Stomach (tissue), 9 donors: ENCODE data around the gene MCF2L2. TPM values are rescaled to one million over a fixed set of nuclear protein-coding genes. Genes with fewer than 3 reads are reported as not detected.
A peak's percentile ranks its signal among the peaks of the same experiment; 100 is the strongest.
"Not testable (repeated sequence)": the region's sequence is repeated elsewhere in the genome, so short reads cannot be mapped to it uniquely, and the experiment has no call there.

Experiments
- DNase-seq, 2 donors: peaks; one replicate each; pipeline versions ENCODE4 v3.0.0 to v3.0.0-alpha.2; 2013 to 2019
- H3K27ac ChIP-seq, 5 donors: fragments of 200-600 bp in 4 of 5; sonication (generic) in 4 of 5; one replicate each; pipeline ENCODE4 v1.5.1; 2013 to 2019; ENCODE audit warnings: mild to moderate bottlenecking in 1 of 5, moderate library complexity in 1 of 5
- H3K27me3 ChIP-seq, 3 donors: fragments of 200-600 bp; sonication (generic); one replicate each; pipeline ENCODE4 v1.5.1; 2017 to 2019; ENCODE audit warnings: mixed run types in 1 of 3
- H3K36me3 ChIP-seq, 4 donors: fragments of 200-600 bp; sonication (generic); 1 replicate in 3 of 4; 2 replicates in 1 of 4; pipeline ENCODE4 v1.5.1; 2016 to 2019
- H3K4me1 ChIP-seq, 4 donors: fragments of 200-600 bp; sonication (generic); one replicate each; pipeline ENCODE4 v1.5.1; 2016 to 2019
- H3K4me3 ChIP-seq, 4 donors: fragments of 200-600 bp; sonication (generic) in 3 of 4; one replicate each; pipeline ENCODE4 v1.5.1; 2016 to 2019; ENCODE audit warnings: mild to moderate bottlenecking in 1 of 4
- H3K9me3 ChIP-seq, 4 donors: fragments of 200-600 bp; sonication (generic); one replicate each; pipeline ENCODE4 v1.5.1; 2016 to 2019
- EP300 ChIP-seq: sonication (generic); formaldehyde crosslinking; IDR thresholded peaks from one replicate; pipeline ENCODE4 v1.6.1; 2017; ENCODE audit warnings: antibody characterized with exemption
- POLR2A ChIP-seq, 4 donors: fragments of 450-650 bp; IDR thresholded peaks; one replicate each; pipeline ENCODE4 v1.6.1; 2016; ENCODE audit warnings: antibody characterized with exemption in 4 of 4, control low read depth in 2 of 4, mild to moderate bottlenecking in 1 of 4, moderate library complexity in 1 of 4
- POLR2AphosphoS5 ChIP-seq, 3 donors: sonication (generic); formaldehyde crosslinking; IDR thresholded peaks; one replicate each; pipeline ENCODE4 v1.6.1; 2016; ENCODE audit warnings: antibody characterized with exemption in 3 of 3
- WGBS, 5 donors: extraction: QIAGEN DNeasy Blood & Tissue Kit in 3 of 5; methylation state at CpG; one replicate each; pipeline versions ENCODE4 v1.1.5 to v1.1.7; 2013 to 2018; 5-methylcytosine and 5-hydroxymethylcytosine counted together
- intact Hi-C: fragments of 100-400 bp; cut with DNase I; formaldehyde crosslinking; loops from one replicate; pipeline ENCODE4 v1.15.1; 2023; ENCODE audit warnings: low total_unique reads
- polyA plus RNA-seq, 3 donors: library from polyadenylated mRNA; stranded (reverse); fragments of 200-250 nt; gene quantifications; one replicate each; pipeline ENCODE4 v1.2.3, GENCODE V29; 2013
- total RNA-seq, 5 donors: library from RNA; depleted of rRNA; stranded (reverse); fragments of >200 nt; gene quantifications; one replicate each; pipeline versions ENCODE4 v1.1.0 to v1.2.3, GENCODE V29; 2014 to 2016
- TF ChIP-seq, protein P1 (sequence below), 7 experiments: fragments of 450-650 bp in 4 of 7; fragments of 200-600 bp in 3 of 7; sonication (generic) in 3 of 7; IDR thresholded peaks; one replicate each; pipeline ENCODE4 v1.5.1; 2016 to 2019; ENCODE audit warnings: antibody characterized with exemption in 7 of 7, control low read depth in 2 of 7, mild to moderate bottlenecking in 1 of 7
- donor health status: healthy with polysubstance abuse.
- donor health status: Bipolar disorder and iron deficiency.
- donor health status: healthy.

Gene MCF2L2
- total and polyA plus RNA-seq, 8 donors, result 0.05 to 2.0 (median 0.22) TPM; not detected in 2

DNA sequence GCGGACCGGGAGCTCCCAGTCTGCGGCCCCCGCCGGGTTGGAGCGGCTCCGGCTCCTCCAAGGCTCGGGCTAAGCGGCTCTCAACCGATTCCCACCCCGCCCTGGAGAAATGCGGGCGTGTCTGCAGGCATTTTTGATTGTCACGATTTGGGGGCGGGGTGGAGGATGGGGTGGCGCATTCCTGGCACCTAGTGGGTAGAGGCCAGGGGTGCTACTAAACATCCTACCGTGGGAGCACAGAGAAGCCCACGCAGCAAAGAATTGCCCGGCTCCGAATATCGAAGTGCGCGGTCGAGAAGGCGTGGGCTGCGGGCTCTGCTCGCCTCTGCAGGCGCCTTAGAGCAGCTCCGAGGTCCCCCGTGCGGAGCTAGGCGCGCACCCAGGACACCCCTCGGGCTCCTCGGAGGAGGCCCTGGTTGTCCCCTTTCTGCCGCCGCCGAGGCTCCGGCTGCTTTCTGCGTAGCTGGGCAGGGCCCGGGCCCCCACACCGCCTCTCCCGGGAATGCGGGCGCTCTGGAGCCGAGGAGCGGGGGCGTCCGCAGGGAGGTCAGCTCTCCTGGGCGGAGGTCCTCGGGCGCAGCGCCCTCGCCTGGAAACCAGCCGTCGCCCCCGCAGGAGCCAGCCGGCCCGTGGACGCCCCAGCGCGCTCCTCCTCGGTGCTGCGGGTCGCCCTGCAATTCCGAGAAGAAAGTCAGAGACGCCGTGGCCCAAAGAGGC is 249.4 kb downstream of the MCF2L2 start:
- Histone ChIP-seq H3K36me3 (no peaks in the 10 kb centered on the region), H3K27me3 (peaks cover 0 to 73% (median 43%) of the 10 kb centered on the region in 3 donors), H3K9me3 (no peaks in the 10 kb centered on the region), H3K27ac (peak overlapping the region in 1 of 5 donors; percentile 25), H3K4me3 (peak overlapping the region; percentile 36 to 63 (median 52)), H3K4me1 (peaks cover 12 to 24% (median 19%) of the 10 kb centered on the region in 4 donors)
- intact Hi-C loops, result no loop called here
- DNase-seq, result peak; percentile 31 to 72
- 0 to 1% (median 1%) methylated on average over 34 to 68 of the region's 68 CpGs for WGBS, 5 donors
- TF ChIP-seq POLR2AphosphoS5 (IDR thresholded peaks at IDR 0.05), result no peak
- TF ChIP-seq, protein P1, sequence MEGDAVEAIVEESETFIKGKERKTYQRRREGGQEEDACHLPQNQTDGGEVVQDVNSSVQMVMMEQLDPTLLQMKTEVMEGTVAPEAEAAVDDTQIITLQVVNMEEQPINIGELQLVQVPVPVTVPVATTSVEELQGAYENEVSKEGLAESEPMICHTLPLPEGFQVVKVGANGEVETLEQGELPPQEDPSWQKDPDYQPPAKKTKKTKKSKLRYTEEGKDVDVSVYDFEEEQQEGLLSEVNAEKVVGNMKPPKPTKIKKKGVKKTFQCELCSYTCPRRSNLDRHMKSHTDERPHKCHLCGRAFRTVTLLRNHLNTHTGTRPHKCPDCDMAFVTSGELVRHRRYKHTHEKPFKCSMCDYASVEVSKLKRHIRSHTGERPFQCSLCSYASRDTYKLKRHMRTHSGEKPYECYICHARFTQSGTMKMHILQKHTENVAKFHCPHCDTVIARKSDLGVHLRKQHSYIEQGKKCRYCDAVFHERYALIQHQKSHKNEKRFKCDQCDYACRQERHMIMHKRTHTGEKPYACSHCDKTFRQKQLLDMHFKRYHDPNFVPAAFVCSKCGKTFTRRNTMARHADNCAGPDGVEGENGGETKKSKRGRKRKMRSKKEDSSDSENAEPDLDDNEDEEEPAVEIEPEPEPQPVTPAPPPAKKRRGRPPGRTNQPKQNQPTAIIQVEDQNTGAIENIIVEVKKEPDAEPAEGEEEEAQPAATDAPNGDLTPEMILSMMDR (IDR thresholded peaks at IDR 0.05), result no peak
- no peak for TF ChIP-seq EP300
- TF ChIP-seq POLR2A (IDR thresholded peaks at IDR 0.05), result no peak

DNA sequence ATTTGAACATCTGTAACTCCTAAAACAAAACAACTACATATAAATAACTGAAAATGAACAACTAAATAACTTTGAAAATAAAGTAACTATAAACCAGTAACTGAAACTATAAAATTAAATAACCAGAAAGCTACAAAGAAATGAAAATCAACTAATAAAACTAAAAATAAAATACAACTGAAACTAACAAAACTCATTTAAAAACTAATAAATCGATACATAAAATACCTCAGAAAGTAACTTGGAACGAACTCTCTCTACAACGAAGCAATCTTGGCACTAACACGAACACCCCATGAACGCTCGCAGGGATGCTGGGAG is 249.9 kb downstream of the MCF2L2 start:
- Histone ChIP-seq H3K27ac (no peak overlapping the region), H3K36me3 (no peaks in the 10 kb centered on the region), H3K4me1 (peaks cover 12 to 24% (median 19%) of the 10 kb centered on the region in 4 donors), H3K9me3 (no peaks in the 10 kb centered on the region), H3K4me3 (peak overlapping the region; percentile 36 to 63 (median 52)), H3K27me3 (peaks cover 0 to 77% (median 44%) of the 10 kb centered on the region in 3 donors)
- WGBS, 5 donors, result 5 to 7% (median 7%) methylated on average over 6 of the region's 6 CpGs
- no peak for TF ChIP-seq POLR2AphosphoS5 (IDR thresholded peaks at IDR 0.05)
- no peak for TF ChIP-seq POLR2A (IDR thresholded peaks at IDR 0.05)
- TF ChIP-seq EP300, result no peak
- TF ChIP-seq, protein P1 (IDR thresholded peaks at IDR 0.05), result no peak
- DNase-seq, result no peak
- intact Hi-C loops, result no loop called here

DNA sequence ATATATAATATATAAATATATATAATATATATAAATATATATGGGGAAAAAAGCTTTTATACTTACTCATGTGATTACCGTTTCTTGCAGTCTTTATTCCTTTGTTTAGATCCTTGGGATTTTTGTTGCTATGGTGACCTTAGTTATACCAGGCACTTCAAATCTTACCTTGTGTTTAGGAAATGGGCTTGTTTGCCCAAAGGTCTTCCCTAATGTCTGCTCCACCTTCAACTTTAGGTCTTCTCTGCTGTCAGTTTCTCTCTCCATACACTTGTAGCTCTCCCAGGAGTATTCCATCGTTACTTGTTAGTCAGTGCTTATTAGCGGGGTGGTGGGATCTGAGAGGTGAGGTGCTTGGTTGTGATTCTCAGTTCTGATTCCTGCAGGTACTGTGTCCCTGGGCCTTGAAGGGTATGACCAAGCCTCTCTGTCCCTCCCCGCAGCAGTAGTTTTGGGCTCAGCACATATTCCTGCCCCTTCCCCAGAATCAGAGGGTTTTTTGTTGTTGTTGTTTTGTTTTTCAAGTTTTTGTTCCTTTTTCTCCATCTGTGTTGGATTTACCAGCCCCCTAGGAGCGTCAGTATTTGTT is 256.3 kb downstream of the MCF2L2 start:
- DNase-seq, result no peak
- intact Hi-C loops, result no loop called here
- WGBS, 5 donors, result 72 to 80% (median 74%) methylated on average over 5 of the region's 5 CpGs
- TF ChIP-seq POLR2AphosphoS5 (IDR thresholded peaks at IDR 0.05) (no peak), POLR2A (IDR thresholded peaks at IDR 0.05) (no peak), EP300 (no peak)
- TF ChIP-seq, protein P1 (IDR thresholded peaks at IDR 0.05), result no peak
- Histone ChIP-seq H3K36me3 (no peaks in the 10 kb centered on the region), H3K27ac (no peak overlapping the region), H3K4me1 (no peaks in the 10 kb centered on the region), H3K9me3 (no peaks in the 10 kb centered on the region), H3K4me3 (no peak overlapping the region), H3K27me3 (peaks cover 0 to 31% (median 12%) of the 10 kb centered on the region in 3 donors)

DNA sequence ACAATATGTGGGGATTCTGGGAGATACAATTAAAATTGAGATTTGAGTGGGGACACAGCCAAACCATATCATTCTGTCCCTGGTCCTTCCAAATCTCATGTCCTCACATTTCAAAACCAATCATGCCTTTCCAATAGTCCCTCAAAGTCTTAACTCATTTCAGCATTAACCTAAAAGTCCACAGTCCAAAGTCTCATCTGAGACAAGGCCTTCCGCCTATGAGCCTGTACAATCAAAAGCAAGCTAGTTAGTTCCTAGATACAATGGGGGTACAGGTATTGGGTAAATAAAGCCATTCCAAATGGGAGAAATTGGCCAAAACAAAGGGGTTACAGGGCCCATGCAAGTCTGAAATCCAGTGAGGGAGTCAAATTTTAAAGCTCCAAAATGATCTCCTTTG is 260.4 kb downstream of the MCF2L2 start:
- 71 to 100% (median 83%) methylated on average over 1 of the region's 1 CpG for WGBS, 5 donors
- intact Hi-C loops, result not testable (repeated sequence)

DNA sequence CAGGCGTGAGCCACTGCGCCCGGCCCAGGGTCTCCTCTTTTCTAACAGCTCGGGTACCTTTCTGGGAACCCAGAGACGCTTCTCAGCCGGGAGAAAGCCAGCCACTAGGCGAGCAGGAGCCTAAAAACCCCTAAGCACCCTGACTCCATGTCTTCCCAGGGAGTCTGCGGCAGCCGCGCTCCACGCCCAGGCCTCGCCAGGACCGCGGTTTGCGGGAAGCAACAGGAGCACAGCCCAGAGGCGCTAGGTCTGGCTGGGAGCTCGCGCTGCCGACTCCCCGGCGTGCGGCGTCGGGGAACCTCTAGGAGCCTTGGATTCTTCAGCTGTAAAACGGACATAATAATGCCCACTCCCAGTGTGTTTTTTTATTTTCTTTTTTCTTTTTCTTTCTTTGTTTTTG is 264.9 kb downstream of the MCF2L2 start:
- WGBS, 5 donors, result 80 to 90% (median 89%) methylated on average over 20 to 25 of the region's 25 CpGs
- H3K27ac ChIP-seq, result no peak overlapping the region
- no peak overlapping the region for H3K4me3 ChIP-seq
- no peak for DNase-seq
- peaks cover 8 to 18% (median 16%) of the 10 kb centered on the region in 4 donors for H3K4me1 ChIP-seq
- H3K36me3 ChIP-seq, result no peaks in the 10 kb centered on the region
- peaks cover 0 to 46% (median 28%) of the 10 kb centered on the region in 3 donors for H3K27me3 ChIP-seq
- H3K9me3 ChIP-seq, result no peaks in the 10 kb centered on the region
- intact Hi-C loops, result no loop called here
- TF ChIP-seq, protein P1 (IDR thresholded peaks at IDR 0.05), result no peak
- TF ChIP-seq EP300, result no peak
- TF ChIP-seq POLR2AphosphoS5 (IDR thresholded peaks at IDR 0.05), result no peak
- no peak for TF ChIP-seq POLR2A (IDR thresholded peaks at IDR 0.05)

More for the DNA sequence above, 260.4 kb downstream of the MCF2L2 start:
- DNase-seq, H3K4me3 ChIP-seq, H3K36me3 ChIP-seq, H3K4me1 ChIP-seq, H3K9me3 ChIP-seq, H3K27ac ChIP-seq: not testable (repeated sequence)
- H3K27me3 ChIP-seq, result peaks cover 0 to 15% (median 11%) of the 10 kb centered on the region in 3 donors
